GM06990 (cell line): ENCODE data around the gene KRT26.

Source experiments
- DNase-seq: peaks from one replicate; pipeline ENCODE4 v3.0.0-alpha.2; 2011; ENCODE audit not compliant: insufficient read length; ENCODE audit errors: extremely low read depth
- H3K27me3 ChIP-seq: replicated peaks from 2 replicates; pipeline ENCODE4 v1.6.0; 2011; ENCODE audit warnings: low read length; ENCODE audit not compliant: control insufficient read depth, insufficient read depth
- H3K36me3 ChIP-seq: 2 replicates; pipeline ENCODE4 v1.5.1; 2011; ENCODE audit warnings: low read length; ENCODE audit not compliant: control insufficient read depth, insufficient read depth
- H3K4me3 ChIP-seq: replicated peaks from 2 replicates; pipeline ENCODE4 v1.5.1; 2011; ENCODE audit warnings: low read depth, mild to moderate bottlenecking, control low read depth, low read length
- CTCF ChIP-seq: IDR thresholded peaks from 2 replicates; pipeline ENCODE4 v1.5.1; 2011; ENCODE audit warnings: low read length, control low read depth, mild to moderate bottlenecking, inconsistent platforms; ENCODE audit not compliant: insufficient read depth, poor library complexity, severe bottlenecking

The KRT26 gene

GRCh38 chr17:40772101-40772500, at the start of gene KRT26:
Gene KRT26, minus strand, starts transcription at chr17:40772201. Its CDS starts 88 bp downstream, at chr17:40772113.
- no peak for DNase-seq
- TF ChIP-seq CTCF: no peak
- H3K4me3 ChIP-seq: no peak within 1 kb of the TSS
- no peaks in the 10 kb centered on the region for H3K36me3 ChIP-seq
- H3K27me3 ChIP-seq: no peaks in the 10 kb centered on the region; the same call in 1 of the 2 replicates

GRCh38 chr17:40821536-40821935, 49.5 kb upstream of the KRT26 start:
- no peak for TF ChIP-seq CTCF
- DNase-seq: no peak
- H3K27me3 ChIP-seq: no peaks in the 10 kb centered on the region
- H3K36me3 ChIP-seq: no peaks in the 10 kb centered on the region; the same call in 1 of the 2 replicates
- H3K4me3 ChIP-seq: no peak overlapping the region

- no peak for TF ChIP-seq CTCF
- H3K36me3 ChIP-seq: no peaks in the 10 kb centered on the region; the same call in 1 of the 2 replicates
- no peak overlapping the region for H3K4me3 ChIP-seq
- H3K27me3 ChIP-seq: no peaks in the 10 kb centered on the region
- DNase-seq: no peak
Observed at GRCh38 chr17:40820228-40820838, 48.3 kb upstream of the KRT26 start.

GRCh38 chr17:40819528-40820125, 47.6 kb upstream of the KRT26 start:
- peak overlapping the region; percentile 74 for H3K4me3 ChIP-seq
- no peaks in the 10 kb centered on the region for H3K27me3 ChIP-seq
- no peak for DNase-seq
- no peaks in the 10 kb centered on the region; the same call in 1 of the 2 replicates for H3K36me3 ChIP-seq
- no peak for TF ChIP-seq CTCF

GRCh38 chr17:40818733-40819527, 46.9 kb upstream of the KRT26 start:
- no peaks in the 10 kb centered on the region for H3K27me3 ChIP-seq
- DNase-seq: peak; percentile 86
- H3K4me3 ChIP-seq: peak overlapping the region; percentile 77
- no peaks in the 10 kb centered on the region; the same call in 1 of the 2 replicates for H3K36me3 ChIP-seq
- no peak for TF ChIP-seq CTCF
